ENCODE measurements around the gene RBMS3. TPM values are rescaled to one million over a fixed set of nuclear protein-coding genes. Genes with fewer than 3 reads are reported as not detected.

The RBMS3 gene
- total RNA-seq, 1 donor from 2014 or later: 79.3 TPM

DNA sequence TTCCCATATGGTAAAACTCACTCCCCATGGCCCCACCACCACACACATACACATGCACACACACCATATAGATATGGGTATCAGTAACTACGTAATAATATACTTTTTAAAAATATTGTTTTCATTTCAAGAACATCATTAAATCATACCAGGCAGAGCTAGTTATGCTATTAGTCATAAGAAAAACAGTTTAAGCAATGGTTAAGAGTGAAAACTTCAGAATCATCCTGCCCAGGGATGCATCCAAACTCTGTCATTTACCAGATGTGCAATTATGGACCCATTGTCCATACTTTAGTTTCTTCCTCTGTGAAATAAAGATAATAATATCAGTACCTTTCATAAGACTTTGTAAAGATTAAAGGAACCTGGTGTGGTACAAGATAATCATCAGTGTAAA is 608.3 kb downstream of the RBMS3 start:
- DNase-seq (ENCODE audit: low spot score): no peak

DNA sequence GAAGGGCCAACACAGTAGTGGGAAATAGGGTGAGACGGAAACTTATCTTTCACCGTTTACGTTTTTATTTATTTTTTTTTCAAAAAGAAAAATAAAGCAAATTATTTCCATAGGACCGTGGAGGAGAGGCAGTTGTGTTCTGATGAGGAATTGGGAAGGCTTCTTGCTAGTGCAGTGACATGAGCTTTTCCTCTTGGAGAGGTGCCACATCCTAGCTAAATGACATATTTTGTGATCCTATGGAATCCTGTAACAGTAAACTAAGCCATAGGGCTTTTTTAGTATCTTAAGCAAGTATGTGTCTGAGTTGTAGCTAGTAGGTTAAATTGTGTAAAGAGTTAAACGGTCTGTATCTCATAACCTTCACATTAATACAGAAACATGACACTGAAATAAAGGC is 609.9 kb downstream of the RBMS3 start:
- no peak for DNase-seq (ENCODE audit: low spot score)

DNA sequence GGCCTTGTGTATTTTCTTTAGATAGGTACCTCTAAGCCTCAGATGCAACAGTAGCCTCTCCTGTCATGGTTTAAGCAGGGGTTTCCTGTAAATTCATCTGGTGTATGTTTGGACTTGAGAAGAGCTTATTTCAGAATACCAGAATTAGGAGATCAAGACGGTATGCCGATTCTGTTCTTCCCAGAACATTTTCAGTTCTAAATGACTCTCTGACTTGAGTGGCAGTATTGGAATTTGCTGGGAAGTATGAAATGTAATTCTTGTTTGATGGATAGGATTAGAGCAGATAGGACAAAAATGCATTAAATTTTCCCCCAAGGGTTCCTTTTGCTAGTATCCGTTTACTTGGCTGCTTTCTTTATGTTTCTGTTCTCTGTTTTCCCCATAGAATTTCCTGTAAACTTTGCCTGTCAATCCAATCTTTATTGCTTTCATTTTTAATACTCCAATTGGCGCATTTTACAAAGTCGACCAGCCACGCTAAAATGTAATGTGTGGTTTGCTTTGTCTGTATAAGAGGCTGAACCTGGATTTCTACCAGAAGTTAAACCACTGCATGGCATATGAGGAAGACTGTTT is 612.2 kb downstream of the RBMS3 start:
- DNase-seq (ENCODE audit: low spot score): no peak

DNA sequence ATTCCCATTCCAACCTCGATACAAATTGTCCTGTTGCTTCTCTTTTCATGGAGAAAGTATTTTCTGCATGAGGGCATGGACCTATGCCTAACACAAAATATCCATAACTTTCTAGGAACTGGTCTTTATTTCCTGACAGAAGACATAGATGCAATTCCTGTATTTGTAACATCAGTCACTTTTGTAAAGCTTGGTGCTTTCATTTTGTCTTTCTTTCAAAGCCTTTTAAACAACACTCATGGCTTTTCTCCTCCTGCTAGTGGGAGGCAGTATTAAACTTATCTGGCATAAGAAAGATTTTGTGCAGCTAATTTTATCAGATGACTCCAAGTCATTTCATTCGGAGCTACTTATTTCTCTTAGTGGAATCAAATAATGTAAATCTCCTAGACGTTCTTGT is 616.0 kb downstream of the RBMS3 start:
- DNase-seq (ENCODE audit: low spot score): no peak

DNA sequence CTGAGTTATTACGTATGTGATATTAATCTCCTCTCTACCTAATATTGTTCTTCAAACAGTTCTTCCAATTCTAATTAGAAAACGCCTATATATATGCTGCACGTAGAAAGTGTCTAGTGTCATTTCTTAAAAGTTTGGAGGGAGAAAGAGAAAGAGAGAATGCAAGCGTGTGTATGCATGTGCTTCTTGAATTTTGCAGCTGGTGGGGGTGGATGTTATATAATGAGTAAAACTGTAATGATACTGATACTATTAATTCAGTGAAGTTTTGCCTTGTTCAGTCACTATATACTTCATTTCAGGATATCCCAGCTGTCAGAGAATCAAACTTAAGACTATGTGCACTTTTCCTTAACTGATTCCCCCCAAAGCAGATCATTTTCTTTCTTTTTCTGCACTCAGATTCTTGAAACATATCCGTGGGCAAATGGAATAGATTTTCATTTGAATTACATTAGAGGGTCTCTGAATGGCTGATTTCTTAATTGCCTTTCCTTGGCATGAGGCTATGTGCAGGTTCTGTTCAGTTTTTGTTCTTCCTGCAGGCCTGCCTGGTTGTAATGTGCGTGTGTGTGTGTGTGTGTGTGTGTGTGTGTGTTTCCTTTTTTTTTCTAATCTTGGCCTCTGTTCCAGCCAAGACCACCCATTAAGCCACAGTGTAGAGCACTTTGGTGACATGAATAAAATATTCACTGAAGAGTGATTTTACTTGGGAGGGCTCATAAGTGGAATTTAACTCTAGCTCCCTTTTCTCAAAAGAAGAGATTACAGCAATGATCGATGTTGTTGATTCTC is 617.5 kb downstream of the RBMS3 start:
- DNase-seq (ENCODE audit: low spot score): no peak

DNA sequence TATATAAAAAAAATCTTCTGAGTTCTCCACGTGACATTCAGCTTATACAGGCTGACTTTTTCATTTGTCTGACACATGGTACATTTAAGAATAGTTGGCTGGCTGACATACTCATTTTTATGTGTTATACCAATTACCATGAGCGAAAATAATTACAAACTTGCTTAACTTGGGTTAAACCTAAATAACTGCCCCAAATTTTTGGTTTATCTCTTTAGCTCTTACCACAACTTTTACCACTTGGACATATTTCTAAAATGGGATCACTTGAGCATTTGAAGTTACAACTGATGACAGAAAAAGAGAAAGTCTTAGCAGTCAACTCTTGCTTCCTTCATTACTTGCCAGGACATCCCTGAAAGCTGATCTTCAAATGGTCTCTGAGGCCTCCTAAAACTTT is 618.1 kb downstream of the RBMS3 start:
- DNase-seq (ENCODE audit: low spot score): no peak

DNA sequence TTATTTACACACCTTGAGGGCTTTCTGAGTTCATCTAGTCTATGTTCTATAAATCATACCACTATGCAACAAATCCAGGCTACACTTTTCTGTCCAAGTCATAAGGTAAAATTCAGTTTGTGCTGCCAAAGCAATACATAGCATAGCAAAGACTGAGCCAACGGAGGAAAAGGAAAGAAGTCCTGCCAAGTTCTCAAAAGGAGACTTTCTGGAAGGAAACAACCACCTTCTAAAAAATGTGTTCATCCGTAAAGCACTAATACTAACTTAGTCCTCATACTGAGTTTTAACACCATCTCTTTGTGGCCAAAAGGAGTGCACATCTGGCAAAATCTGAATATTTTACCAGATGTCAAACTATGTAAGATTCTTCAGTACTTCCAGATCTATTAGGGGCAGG is 620.2 kb downstream of the RBMS3 start:
- DNase-seq (ENCODE audit: low spot score): no peak

DNA sequence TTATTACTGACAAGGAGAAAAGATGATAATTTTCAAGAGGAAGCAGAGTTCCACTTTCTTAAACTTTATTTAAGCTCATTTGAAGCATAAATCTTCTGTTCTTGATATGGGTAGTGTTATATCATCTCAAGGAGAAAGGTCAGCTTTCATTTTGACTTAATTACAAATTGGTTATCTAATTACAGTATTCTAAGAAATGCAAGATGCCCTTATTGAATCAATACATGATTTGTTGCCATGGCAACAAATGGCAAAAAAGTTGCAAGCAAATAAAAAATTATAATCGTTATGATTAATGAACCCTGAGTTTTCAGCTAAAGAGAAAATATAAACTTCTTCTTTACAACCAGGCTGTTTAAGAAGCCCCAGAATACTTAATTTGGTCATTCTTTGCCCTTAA is 622.7 kb downstream of the RBMS3 start:
- DNase-seq (ENCODE audit: low spot score): no peak

DNA sequence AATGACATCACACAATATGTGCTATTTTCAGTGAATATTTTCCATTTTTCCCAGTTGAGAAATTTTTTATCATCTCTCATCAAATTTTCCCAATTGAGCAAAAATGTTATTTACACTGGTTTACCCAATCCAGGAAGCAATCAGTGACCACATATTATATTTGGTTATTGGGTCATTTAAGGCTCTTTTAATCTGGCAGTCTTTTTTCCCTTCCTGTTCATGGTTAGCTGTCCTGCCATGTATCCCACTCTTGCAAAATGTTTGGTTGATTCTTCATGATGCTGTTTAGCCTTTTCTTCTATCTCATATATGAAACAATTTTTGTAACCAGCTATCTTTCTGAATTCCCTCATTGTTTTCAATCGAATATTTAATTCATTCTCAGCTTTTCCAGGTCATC is 626.0 kb downstream of the RBMS3 start:
- no peak for DNase-seq (ENCODE audit: low spot score)

DNA sequence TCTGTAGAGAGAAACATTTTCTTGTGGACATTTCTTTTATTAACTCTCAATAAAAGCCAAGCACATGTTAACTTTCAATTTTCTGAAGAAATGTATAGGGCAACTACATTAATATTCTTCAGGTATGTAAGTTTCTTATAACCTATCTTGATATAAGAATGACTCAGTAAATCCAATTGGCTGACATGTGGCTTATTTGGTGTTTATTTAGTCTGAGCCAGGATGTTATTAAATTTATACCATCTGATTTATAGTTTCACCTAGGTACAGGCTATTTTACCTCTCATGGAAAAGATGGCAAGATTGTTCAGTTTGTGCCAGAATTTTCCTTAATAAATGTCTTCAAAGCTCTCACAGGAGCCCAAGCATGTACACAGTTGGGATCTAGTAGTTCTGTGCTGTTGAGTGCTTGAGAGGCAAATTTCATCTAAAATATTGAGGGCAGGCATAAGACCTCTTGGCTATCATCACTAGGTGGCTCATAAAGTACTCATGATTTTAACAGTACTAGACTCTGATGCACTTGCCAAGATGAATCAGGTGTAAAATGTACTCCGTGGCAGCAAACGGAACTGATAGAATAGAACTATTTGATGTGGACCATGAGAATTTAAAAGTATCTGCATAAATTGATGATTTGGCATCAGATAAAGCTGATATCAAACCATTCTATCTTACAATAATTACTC is 631.9 kb downstream of the RBMS3 start:
- no peak for DNase-seq (ENCODE audit: low spot score)

DNA sequence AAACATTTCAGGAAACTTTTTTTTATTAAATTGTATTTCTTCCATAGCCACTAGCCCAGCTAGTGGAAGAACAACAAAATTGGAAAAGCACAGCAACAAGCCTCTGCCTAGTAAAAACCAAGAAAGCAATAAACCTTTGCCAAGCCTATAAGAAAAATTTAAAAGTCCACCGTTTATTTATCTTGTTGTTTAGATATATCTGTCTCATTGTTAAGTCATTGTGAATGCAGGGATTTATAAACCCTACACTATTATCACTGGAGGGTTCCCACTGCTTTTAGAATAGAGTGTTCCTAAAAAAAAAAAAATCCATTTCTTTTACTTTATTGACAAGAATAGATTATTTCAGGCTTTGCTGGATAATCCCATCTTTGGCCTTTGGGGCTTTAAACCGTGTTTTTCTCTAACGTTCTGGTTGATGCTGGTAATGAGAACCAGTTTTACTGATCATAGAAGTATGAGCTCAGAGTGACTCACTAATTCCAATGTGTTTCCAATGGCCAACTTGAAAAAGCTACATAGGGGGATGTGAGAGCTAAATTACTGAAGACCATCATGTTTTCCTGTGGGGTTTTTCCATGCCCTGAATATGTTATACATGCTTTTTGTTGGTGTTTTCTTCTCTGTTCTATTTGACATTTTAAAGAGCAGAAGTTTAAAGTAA is 634.1 kb downstream of the RBMS3 start:
- no peak for DNase-seq (ENCODE audit: low spot score)

DNA sequence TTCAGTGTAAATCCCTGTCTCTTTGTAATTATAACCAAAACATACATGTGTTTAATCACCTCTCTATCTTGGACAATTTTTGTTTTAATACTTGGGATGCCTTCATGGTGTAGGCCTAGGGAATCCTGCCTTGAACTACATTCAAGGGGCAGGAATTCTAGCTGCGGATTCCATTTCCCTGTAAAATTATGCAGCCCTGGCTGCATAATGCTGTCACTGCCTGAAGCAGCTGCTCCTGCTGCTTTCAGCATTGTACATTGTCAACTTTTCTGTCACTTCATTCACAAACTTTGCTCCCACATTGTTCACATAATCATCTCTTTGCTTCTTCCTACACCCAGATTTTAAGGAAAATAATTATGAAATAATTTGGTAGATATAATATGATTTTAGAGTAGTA is 638.7 kb downstream of the RBMS3 start:
- no peak for DNase-seq (ENCODE audit: low spot score)

DNA sequence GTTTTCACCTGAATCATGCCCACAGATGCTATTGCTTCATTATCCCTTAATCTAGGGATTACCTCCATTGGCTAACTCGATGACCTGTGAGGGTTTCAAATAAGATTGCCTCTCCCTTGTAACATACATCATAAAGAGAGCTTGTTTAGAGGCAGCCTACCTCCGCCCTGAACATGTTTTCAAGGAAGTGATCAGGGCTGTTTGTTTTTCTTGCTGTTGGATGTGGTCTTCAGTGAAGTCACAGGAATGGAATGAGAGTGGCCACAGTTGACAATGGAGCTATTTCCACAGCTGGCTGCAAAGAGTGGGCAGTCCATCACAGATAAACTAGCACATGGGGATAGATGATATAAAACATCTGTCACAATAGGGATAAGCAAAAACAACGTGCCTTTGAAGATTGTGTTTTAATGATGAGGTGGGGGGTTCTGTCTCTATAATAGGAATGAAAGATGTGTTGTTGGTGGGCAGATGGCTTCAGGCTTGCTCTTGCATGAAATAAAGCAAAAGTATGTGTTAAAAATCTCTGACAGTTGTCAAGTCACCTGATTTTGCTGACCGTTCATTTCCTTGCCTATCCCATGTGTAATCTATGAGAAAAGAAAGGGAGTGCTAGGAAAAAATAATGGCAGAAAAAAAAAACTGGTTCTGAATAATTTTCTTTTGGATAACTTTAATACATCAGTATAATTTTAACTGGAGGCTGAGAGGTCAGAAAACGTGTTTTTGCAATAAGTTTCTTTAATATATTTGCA is 642.3 kb downstream of the RBMS3 start:
- no peak for DNase-seq (ENCODE audit: low spot score)

DNA sequence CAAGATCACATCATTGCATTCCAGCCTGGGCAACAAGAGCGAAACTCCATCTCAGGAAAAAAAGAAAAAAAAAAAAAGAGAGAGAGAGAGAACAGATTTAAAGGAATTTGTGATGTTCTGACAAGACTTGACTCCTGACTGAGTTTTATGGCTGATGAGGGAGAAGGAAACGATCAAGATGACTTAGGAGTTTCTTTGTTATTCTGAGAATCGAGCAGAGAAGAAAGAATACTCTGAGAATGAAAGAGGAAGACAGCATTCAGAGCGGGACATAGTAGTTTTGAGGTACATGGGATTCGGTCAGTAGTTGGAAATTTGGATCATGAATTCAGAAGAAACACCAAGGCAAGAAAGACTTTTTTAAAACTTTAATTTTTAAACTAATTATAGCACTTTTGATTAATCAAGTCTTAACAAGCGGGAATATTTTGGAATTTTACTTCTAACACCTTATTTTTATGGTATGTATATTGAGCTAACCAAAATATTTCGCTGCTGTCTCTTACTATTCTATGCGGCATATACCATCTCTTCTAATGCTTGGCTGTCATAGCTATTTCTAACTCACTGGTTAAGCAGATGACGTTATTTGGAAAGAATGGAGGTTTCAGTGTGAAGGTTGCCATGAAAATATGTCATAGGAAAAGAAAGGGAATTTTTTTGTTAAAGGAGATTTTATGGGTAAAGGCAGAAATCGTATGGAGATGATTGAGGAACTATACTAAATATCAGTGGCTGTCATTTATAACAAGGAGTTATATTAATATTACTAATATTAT is 644.1 kb downstream of the RBMS3 start:
- DNase-seq (ENCODE audit: low spot score): no peak

DNA sequence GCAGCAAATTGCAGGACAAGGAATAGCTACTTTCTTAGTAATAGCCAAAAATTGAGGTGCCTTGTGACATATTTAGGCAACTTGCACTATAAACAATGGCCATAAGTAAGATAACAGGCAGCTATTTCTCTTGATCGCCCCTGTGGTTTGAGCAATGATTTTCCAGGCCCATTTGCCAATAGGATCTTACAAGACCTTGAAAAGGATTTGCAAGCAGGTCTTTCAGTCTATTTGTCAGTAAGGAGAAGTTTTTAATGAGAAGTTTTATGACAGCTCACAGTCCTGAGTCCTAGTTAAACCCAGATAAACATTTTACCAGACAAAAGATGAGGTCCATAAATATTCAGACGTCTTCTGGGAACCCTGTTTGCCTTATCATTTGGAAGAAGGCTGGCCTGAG is 645.5 kb downstream of the RBMS3 start:
- DNase-seq (ENCODE audit: low spot score): no peak

DNA sequence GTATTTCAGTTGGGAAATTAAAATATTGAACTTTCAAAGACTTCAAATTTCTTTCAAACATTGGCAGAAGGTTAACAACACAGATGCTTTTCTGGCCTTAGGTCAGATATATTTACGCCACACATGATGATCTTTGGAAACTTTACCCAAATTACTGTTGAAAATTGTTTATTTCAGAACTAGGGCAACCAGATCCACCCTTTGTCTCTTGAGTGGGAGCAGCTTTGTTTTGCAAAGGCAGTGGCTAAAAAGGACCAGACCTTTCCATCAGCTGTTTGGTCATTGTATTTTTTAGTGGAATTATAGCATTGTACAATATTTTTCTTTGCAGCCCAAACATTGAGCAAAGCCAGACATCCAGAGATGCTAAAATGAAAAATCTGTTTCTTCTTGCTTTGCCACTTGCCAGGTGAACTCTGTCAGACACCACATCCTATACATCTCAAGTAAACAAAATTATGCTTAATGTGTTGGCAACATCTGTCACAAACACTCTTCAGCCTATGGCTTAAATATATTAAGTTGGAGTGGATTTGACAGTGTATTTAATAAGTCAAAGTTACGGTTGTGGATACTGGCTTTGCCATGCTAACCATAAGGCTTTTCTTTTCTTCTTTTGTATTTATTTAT is 651.9 kb downstream of the RBMS3 start:
- no peak for DNase-seq (ENCODE audit: low spot score)

DNA sequence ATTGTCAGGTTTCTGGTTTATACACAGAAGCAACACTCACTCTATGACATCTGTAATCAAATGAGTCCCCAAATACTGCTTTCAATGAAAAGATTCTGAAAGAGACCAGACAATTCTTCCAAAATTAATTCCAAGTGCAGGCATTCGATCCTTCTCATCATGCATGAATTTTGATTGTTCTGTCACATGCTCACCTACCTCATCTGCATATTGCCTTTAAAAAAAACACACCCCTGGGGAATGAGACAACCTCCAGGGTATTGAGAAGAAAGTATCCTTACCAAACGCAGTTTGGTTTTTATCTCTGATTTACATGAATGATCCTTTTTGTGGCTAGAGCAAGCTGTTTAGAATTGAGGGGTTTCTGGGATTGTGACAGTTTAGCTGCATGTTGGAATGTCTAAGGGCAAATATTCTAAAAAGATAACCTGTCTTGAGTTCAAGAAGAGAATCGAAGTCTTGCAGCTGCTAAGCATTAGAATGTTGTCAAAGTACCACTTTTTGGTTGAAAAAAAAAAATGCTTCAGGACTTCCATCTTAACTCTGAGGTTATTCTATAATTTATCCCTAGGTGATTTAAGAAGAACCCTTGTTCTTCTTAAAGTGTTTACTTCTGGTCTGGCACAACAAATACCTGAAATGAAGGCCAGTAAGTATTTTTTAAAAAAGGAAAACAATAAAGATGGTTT is 653.1 kb downstream of the RBMS3 start:
- DNase-seq (ENCODE audit: low spot score): no peak

DNA sequence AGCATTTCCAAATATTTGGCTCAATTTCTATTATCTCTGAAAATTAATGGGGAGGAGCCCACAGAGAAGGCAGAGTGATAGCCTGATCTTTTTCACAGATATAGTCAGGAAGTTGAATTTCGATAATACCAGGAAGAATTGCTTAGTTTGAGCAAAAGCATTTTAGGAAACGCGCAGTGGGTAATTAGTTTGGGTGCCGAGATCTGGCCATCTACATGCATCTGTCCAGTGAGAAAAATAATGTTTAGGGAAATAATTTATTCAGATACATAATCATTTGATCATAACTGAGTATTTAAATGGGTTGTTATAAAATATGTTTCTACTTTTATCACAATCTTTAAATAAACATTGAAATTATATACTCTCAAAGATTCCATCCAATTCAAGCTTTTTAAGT is 653.9 kb downstream of the RBMS3 start:
- no peak for DNase-seq (ENCODE audit: low spot score)

DNA sequence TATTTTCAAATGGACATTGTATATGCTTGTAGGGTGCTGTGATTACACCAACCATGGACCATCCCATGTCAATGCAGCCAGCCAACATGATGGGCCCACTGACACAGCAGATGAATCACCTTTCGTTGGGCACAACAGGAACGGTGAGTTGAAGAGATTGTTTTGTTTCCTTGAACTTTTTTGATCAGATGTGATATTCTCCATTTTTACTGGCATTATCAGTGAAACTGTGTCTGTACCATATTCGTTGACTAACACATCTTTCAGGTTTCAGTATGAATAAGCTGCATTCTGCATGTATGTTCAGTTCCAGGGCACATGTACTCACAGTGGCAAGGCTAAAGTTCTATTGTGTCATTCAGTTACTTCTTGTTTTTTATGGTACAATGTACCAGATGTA is 655.2 kb downstream of the RBMS3 start:
- no peak for DNase-seq (ENCODE audit: low spot score)

DNA sequence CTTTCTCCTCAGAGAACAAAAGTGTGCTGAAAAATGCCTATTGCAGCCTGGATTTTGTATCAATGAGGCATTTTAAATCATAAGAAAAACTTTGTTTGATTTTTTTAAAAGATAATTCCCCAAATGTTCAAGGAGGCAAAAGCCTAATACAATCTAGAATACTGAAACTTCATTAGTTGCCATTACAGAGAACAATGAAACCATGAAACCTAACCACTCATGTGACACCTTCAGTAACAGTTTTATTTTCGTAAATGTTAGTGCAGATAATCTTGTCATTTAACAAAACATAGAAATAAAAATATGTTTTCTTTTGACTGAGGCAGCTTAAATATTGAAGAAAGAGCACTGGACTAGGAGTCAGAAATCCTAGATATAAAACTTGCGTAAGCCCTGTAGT is 655.9 kb downstream of the RBMS3 start:
- DNase-seq (ENCODE audit: low spot score): no peak
